GM21423 (cell line): ENCODE measurements around the gene CCNE1.

Experiments
- ATAC-seq: cut with Tn5 transposase; IDR thresholded peaks from one replicate; pipeline ENCODE4 v1.9.1; 2021; ENCODE audit warnings: mild to moderate bottlenecking, moderate library complexity; ENCODE audit not compliant: unreplicated experiment

Gene CCNE1

GRCh38 chr19:29842471-29843179 is 30.8 kb downstream of the CCNE1 start:
- no peak for ATAC-seq

DNA sequence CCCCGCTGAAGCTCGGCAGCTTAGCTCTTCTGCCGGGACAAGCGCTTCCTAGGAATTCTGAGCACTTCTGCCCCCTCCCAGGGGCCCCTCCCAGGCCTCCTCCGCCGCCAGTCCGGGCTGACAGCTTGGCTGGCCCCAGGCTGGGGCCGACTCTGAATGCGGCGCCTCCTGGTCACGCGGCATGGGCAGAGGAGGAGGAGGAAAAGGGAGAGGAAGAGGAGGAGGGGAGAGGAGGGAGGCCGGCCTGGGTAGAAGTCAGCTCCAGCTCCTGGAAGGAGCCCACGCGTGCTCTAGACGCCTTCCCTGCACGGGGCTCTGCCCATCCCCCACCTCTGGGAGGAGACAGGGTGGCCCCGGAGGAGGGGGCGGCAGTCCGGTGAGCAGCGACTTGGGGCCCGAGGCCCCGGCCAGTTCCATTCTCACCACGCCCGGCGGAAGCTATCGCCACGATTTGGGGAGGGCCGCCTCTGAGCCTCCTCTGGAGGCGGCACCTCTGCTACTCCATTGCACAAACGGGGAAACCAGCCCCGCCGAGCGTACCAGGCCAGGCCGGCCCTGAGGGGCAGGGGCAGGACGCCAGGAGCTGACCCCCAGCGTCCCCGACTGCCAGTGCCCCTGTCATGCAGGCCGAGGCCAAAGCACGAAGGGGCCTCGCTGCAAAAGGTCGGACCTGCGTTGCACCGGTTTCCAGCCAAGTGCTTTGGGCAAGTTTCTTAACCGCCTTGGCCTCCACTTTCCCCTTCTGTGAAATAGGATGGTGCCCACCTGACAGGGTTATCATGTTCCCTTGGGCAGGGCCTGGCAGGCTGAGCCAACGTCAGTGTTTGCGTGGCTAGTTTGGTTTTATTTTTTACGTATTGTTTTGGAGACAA is 31.6 kb downstream of the CCNE1 start:
- no peak for ATAC-seq

GRCh38 chr19:29844891-29845573 is 33.2 kb downstream of the CCNE1 start:
- peak; percentile 75 for ATAC-seq

DNA sequence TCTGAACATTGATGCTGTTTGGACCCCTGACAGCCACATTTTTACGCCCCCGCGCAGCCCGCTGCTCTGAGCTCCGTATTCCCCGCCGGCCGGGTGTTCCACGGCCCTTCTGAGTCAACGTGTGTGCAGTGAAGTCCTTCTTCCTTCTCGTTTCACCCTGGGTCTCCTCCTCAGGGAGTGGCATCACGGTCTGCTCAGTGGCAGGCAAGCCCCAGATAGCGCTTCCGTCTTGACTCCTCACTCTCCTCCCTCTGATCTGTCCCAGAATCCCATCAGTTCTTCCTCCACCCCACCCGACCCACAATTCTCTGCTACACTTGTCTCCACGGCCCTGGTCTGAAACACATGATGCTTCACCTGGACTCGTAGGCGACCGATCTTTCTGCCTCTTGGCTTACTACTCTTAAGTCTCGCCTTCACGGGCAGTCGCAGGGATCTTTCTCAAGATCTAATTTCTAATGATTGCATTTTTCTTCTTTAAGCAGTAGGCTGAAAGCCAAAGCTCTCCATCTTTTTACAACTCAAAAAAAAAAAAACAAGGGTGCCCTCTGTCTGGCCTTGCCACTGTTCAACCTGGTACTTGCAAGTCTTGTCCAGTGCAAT is 33.9 kb downstream of the CCNE1 start:
- ATAC-seq, result no peak

DNA sequence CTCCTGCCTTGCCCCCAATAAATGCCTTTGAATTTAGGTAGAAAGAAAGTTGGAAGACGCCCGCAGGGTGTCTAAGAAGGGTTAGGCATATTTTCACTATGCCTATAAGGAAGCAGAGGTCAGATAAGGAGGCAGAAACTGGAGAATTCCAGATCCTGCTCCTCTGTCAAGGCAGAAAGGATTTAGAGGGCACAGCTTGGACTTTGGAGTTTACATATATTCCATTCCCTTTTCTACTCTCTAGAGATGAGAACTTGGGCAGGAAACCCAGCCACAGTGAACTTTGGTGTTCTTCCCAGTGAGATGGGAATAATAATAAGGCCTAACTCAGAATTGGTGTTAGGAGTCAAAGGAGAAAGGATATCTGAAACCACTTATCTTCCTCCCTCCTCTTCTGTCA is 37.4 kb downstream of the CCNE1 start:
- ATAC-seq, result no peak

DNA sequence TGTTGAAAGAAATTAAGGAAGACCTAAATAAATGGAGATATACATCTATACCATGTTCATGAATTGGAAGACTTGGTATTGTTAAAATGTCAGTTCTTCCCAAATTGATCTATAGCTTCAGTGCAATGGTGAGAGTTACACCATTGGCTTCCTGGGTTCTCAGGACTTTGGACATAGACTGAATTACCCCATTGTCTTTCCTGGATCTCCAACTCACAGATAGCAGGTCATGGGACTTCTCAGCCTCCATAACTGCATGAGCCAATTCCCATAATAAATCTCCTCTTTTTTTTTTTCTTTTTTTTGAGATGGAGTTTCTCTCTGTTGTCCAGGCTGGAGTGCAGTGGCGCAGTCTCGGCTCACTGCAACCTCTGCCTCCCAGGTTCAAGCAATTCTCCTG is 38.7 kb downstream of the CCNE1 start:
- ATAC-seq, result no peak

DNA sequence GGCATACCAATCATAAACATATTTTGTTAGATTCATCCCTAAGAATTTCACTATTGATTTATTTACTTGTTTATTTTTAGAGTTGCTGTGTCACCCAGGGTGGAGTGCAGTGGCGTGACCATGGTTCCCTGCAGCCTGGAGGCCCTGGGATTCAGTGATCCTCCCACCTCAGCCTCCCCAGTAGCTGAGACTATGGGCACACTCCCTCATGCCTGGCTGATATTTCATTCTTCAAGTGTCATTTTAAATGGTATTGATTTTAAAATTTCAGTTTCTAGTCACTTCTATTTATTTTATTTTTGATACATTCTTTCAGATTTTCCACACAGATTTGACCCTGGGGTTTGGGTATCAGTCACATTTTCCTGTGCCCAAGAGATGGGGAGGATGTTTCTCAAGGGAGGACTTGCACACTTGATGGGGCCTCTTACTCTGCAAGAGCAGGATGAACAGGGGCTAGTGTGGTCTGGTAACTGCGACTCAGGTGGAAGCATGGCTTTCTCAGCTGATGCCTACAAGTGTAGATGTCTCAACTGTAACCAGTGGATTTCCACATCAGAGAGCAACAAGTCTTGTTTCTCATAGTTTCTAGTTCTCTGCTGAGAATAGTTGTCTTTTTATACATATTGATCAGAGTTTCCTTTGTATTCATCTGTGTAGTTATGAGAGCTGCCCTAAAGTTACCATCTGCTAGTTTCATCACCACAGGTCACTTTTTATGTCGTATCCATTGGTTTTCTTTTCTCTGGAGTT is 40.2 kb downstream of the CCNE1 start:
- ATAC-seq, result peak; percentile 73

- no peak for ATAC-seq
These were observed 42.2 kb downstream of the CCNE1 start for GRCh38 chr19:29854033-29854432.

- ATAC-seq, result no peak
These were observed 43.3 kb downstream of the CCNE1 start for GRCh38 chr19:29855087-29855486.

GRCh38 chr19:29855741-29856500 is 44.1 kb downstream of the CCNE1 start:
- no peak for ATAC-seq

DNA sequence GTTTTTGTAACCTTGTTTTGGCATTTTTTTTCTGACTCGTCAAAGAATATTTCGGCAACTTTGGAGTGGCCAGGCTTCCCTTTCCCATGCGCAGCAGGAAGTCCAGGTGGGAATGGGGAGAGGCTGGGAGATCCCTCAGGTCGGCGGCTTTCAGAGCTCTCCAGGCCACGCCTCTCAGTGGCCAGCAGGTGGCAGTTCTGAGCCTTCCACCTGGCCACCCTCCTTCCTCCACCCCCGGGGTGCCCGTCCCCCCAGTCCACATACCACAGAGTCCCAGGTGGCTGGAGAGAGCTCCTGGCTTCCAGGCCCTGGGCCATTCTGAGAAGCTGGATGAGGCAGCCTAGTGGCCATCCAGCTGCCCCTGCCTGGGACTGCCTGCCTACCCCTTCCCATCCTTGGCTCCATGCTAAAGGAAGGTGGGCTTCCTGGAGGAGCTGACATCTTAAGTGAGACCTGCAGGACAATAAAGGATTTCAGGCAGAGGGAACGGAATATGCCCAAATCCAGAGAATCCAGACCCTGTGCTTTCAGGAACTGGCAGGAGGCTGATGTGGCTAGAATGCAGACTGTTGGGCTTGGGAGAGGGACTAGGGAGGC is 46.3 kb downstream of the CCNE1 start:
- ATAC-seq, result no peak

DNA sequence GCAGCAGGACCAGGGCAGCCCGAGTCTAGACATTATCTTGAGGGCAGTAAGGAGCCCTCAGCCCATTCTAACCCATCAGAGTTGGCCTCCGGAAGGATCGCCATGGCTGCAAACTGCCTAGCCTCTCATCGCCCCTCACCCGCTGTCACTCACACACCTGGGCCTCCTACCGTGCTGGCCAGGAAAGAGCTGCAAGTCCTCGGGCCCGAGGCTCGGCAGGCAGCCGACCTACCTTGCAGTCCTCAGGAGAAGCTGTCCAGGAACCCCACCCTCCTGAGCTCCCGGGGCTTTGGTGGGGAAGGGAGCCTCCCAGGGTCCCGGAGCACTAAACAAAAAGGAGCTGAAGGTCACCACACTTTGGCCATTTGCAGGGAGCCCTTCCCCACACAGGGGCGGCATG is 46.8 kb downstream of the CCNE1 start:
- no peak for ATAC-seq

DNA sequence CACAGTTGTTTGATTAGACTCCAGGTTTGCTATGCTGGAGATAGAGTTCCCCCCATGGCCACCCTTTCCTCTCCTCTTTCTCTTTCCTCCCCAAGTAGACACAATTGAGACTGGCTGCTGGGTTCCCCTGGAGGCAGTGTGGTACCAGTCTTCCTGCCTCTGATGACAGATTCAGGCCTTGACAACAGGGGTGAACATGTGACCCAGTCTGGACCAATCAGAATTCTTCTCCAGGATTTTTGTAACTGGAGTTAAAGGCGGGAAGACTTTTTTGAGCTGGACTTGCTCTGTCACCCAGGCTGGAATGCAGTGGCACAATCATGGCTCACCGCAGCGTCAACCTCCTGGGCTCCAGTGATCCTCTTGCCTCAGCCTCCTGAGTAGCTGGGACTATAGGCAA is 48.7 kb downstream of the CCNE1 start:
- ATAC-seq, result no peak

DNA sequence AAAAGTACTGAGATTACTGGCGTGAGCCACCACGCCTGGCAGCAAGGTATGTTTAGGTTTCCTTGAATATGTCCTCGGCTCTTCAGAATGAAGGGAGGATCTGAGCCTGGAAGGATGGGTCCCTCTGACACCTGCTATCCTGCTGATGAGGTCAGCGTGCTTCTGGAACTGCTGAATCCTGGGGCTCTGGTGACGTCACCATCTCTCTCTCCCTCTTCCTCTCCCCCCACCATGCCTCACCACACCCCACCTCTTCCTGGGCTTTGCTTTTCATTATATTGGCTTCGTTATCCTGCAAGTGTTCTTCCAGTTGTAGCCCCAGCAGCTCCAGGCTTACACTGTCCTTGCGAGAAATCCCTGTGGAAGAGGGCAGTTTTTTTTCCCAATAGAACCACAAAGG is 49.8 kb downstream of the CCNE1 start:
- ATAC-seq, result no peak

DNA sequence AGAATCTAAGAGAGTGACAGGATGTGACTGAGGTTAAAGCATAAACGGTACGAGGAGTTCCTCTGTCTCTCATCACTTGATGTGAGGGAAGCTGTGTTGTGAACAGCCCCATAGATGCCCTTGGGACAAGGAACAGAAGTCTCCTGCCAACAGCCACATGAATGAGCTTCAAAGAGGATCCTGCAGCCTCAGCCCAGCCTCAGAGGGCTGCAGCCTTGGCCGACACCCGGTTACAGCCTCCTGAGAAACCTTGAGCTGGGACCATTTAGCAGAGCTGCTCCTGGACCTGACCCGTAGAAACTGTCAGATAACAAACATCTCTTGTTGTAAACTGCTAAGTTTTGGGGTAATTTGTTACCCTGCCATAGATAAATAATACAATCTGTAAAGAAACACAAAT is 54.2 kb downstream of the CCNE1 start:
- ATAC-seq, result no peak

- no peak for ATAC-seq
These were observed 56.2 kb downstream of the CCNE1 start for GRCh38 chr19:29867984-29868383.

- ATAC-seq, result no peak
These were observed 59.4 kb downstream of the CCNE1 start for GRCh38 chr19:29871143-29871542.

DNA sequence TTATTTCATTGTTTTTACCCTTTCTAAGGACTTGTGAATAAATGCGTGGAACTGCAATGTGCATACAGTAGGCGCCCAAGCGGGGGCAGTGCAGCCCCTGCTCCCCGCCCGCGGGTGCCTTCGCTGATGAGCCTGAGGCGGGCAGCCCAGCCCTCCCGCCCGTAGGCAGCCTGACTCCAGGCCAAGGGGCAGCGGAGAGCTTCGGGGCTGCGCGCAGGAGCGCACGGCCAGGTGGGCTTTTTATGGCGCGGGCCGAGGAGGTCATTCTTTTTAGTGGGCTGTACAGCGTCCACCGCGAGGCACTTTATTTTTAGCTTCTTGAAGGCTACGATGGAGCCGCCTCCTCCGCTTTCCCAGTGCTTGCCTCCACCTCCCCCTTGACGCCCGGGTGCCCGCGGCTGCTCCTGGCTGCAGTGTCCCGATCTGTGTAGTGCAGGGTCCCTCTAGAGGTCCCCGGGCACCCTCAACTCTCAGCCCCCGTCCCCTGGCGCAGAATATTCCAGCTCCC is 60.5 kb downstream of the CCNE1 start:
- no peak for ATAC-seq
